Measurements from ENCODE around the gene CARD10.

DNA sequence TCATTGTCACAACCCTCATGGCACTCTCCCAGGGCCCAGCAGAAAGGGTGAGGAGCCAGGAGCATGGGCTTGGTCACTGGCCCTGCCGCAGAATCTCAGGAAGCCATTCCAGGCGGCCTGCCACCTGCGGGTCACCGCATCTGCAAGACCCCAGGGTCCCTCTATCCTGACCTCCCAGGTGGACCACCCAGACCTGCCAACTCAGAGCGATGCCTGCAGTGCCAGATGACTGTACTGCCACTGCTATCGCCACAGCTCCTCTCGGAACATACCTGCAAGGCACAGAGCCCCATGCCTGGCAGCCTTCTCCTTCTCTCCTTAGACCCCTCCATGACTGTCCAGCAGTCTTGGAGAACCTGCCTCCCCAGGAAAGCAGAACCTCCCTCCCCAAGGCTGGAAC, 65.5 kb downstream of the CARD10 start:
- TF ChIP-seq, protein P1, sequence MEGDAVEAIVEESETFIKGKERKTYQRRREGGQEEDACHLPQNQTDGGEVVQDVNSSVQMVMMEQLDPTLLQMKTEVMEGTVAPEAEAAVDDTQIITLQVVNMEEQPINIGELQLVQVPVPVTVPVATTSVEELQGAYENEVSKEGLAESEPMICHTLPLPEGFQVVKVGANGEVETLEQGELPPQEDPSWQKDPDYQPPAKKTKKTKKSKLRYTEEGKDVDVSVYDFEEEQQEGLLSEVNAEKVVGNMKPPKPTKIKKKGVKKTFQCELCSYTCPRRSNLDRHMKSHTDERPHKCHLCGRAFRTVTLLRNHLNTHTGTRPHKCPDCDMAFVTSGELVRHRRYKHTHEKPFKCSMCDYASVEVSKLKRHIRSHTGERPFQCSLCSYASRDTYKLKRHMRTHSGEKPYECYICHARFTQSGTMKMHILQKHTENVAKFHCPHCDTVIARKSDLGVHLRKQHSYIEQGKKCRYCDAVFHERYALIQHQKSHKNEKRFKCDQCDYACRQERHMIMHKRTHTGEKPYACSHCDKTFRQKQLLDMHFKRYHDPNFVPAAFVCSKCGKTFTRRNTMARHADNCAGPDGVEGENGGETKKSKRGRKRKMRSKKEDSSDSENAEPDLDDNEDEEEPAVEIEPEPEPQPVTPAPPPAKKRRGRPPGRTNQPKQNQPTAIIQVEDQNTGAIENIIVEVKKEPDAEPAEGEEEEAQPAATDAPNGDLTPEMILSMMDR (IDR thresholded peaks at IDR 0.05), result no peak
- no peak for TF ChIP-seq POLR2A (IDR thresholded peaks at IDR 0.05)
